Thyroid gland (tissue), 4 donors: ENCODE measurements around the gene RLF.

Experiments
- CTCF ChIP-seq, 6 experiments: fragments of 200-600 bp in 3 of 6; fragments of 450-650 bp in 3 of 6; sonication (generic) in 3 of 6; IDR thresholded peaks; one replicate each; pipeline ENCODE4 v1.5.1; 2016 to 2019; ENCODE audit warnings: antibody characterized with exemption in 6 of 6, mild to moderate bottlenecking in 2 of 6, inconsistent platforms in 1 of 6, moderate library complexity in 1 of 6
- POLR2A ChIP-seq, 2 donors: fragments of 450-650 bp; IDR thresholded peaks; one replicate each; pipeline ENCODE4 v1.6.1; 2017; ENCODE audit warnings: antibody characterized with exemption in 2 of 2, mild to moderate bottlenecking in 2 of 2, moderate library complexity in 1 of 2

- no peak for TF ChIP-seq CTCF (IDR thresholded peaks at IDR 0.05)
- TF ChIP-seq POLR2A (IDR thresholded peaks at IDR 0.05) = no peak
Measured at GRCh38 chr1:40265298-40265697, 104.1 kb downstream of the RLF start.
